H9 (cell line): ENCODE results near the gene DDX6. TPM values are rescaled to one million over a fixed set of nuclear protein-coding genes. Genes with fewer than 3 reads are reported as not detected.

Experiments
- DNase-seq: peaks from one replicate; pipeline ENCODE4 v3.0.0-alpha.2; 2017
- H2AFZ ChIP-seq: one replicate; pipeline ENCODE4 v1.6.1; 2013; ENCODE audit warnings: mild to moderate bottlenecking, low read length, control low read depth, moderate library complexity
- H2AK5ac ChIP-seq: 2 replicates; pipeline ENCODE4 v1.6.1; 2013; ENCODE audit warnings: low read length, control low read depth, mixed read lengths; ENCODE audit not compliant: insufficient read length
- H2BK120ac ChIP-seq: one replicate; pipeline ENCODE4 v1.6.1; 2013; ENCODE audit warnings: low read depth, mild to moderate bottlenecking, low read length, control low read depth, inconsistent platforms; ENCODE audit not compliant: poor library complexity, severe bottlenecking
- H2BK12ac ChIP-seq: 2 replicates; pipeline ENCODE4 v1.6.1; 2013; ENCODE audit warnings: low read length, control low read depth, mixed read lengths, low read depth; ENCODE audit not compliant: insufficient read length
- H2BK15ac ChIP-seq: 2 replicates; pipeline ENCODE4 v1.6.1; 2013; ENCODE audit warnings: low read depth, low read length, control low read depth
- H2BK20ac ChIP-seq: one replicate; pipeline ENCODE4 v1.6.1; 2013; ENCODE audit warnings: low read depth, mild to moderate bottlenecking, low read length, control low read depth, inconsistent platforms; ENCODE audit not compliant: poor library complexity, severe bottlenecking
- H2BK5ac ChIP-seq: 2 replicates; pipeline ENCODE4 v1.6.1; 2013; ENCODE audit warnings: low read length, control low read depth, mixed read lengths; ENCODE audit not compliant: insufficient read length
- H3K14ac ChIP-seq: 2 replicates; pipeline ENCODE4 v1.6.1; 2013; ENCODE audit warnings: low read length, control low read depth; ENCODE audit not compliant: insufficient read depth
- H3K18ac ChIP-seq: 2 replicates; pipeline ENCODE4 v1.6.1; 2013; ENCODE audit warnings: low read depth, mild to moderate bottlenecking, mixed read lengths, low read length, control low read depth; ENCODE audit not compliant: insufficient read length
- H3K23ac ChIP-seq: 2 replicates; pipeline ENCODE4 v1.6.1; 2013; ENCODE audit warnings: low read length, control low read depth, mixed read lengths, low read depth; ENCODE audit not compliant: insufficient read length
- H3K23me2 ChIP-seq: 2 replicates; pipeline ENCODE4 v1.6.1; 2013; ENCODE audit warnings: low read depth, mild to moderate bottlenecking, mixed read lengths, low read length, control low read depth; ENCODE audit not compliant: insufficient read length, poor library complexity, severe bottlenecking
- H3K27ac ChIP-seq: 2 replicates; pipeline ENCODE4 v1.5.1; 2013; ENCODE audit warnings: low read length, control low read depth, mixed read lengths, low read depth; ENCODE audit not compliant: insufficient read length
- H3K27me3 ChIP-seq: 2 replicates; pipeline ENCODE4 v1.6.1; 2013; ENCODE audit warnings: low read length, control low read depth, inconsistent platforms; ENCODE audit not compliant: insufficient read depth
- H3K4ac ChIP-seq: 2 replicates; pipeline ENCODE4 v1.6.1; 2013; ENCODE audit warnings: low read depth, mild to moderate bottlenecking, control low read depth, inconsistent platforms, low read length, moderate library complexity
- H3K4me1 ChIP-seq: 2 replicates; pipeline ENCODE4 v1.6.1; 2013; ENCODE audit warnings: low read length, control low read depth, inconsistent platforms; ENCODE audit not compliant: insufficient read depth
- H3K4me2 ChIP-seq: 2 replicates; pipeline ENCODE4 v1.6.1; 2013; ENCODE audit warnings: low read length, control low read depth, mixed read lengths; ENCODE audit not compliant: insufficient read length, insufficient read depth
- H3K56ac ChIP-seq: 2 replicates; pipeline ENCODE4 v1.6.1; 2013; ENCODE audit warnings: low read depth, mild to moderate bottlenecking, mixed read lengths, low read length, control low read depth; ENCODE audit not compliant: insufficient read length
- H3K79me1 ChIP-seq: 2 replicates; pipeline ENCODE4 v1.6.1; 2013; ENCODE audit warnings: low read depth, mild to moderate bottlenecking, moderate library complexity, low read length, control low read depth, inconsistent platforms; ENCODE audit not compliant: insufficient read depth, poor library complexity, severe bottlenecking
- H3K79me2 ChIP-seq: 2 replicates; pipeline ENCODE4 v1.6.1; 2013; ENCODE audit warnings: low read length, control low read depth, inconsistent platforms; ENCODE audit not compliant: insufficient read depth
- H3K9ac ChIP-seq: 2 replicates; pipeline ENCODE4 v1.6.1; 2013; ENCODE audit warnings: low read length, control low read depth, mixed read lengths; ENCODE audit not compliant: insufficient read length; ENCODE audit errors: extremely low read depth
- H3K9me3 ChIP-seq: one replicate; pipeline ENCODE4 v1.6.1; 2013; ENCODE audit warnings: low read depth, low read length, inconsistent platforms; ENCODE audit not compliant: control insufficient read depth
- H3T11ph ChIP-seq: one replicate; pipeline ENCODE4 v1.6.1; 2013; ENCODE audit warnings: mild to moderate bottlenecking, low read length, control low read depth, inconsistent platforms
- H4K20me1 ChIP-seq: one replicate; pipeline ENCODE4 v1.6.1; 2013; ENCODE audit not compliant: control insufficient read depth, insufficient read length, insufficient read depth
- H4K5ac ChIP-seq: 2 replicates; pipeline ENCODE4 v1.6.1; 2013; ENCODE audit warnings: low read depth, mild to moderate bottlenecking, mixed read lengths, low read length, control low read depth; ENCODE audit not compliant: insufficient read length
- H4K8ac ChIP-seq: replicated peaks from 2 replicates; pipeline ENCODE4 v1.6.1; 2013; ENCODE audit warnings: low read length, control low read depth, mixed read lengths, low read depth; ENCODE audit not compliant: insufficient read length
- H4K91ac ChIP-seq: 2 replicates; pipeline ENCODE4 v1.6.1; 2013; ENCODE audit warnings: low read depth, mild to moderate bottlenecking, moderate library complexity, mixed read lengths, low read length, control low read depth; ENCODE audit not compliant: insufficient read length
- H3K27ac Mint-ChIP-seq, 3 experiments: 2 replicates in 2 of 3; 3 replicates in 1 of 3; pipeline ENCODE4 v1.8.0; 2020 to 2021; ENCODE audit warnings: mixed read lengths in 3 of 3, mild to moderate bottlenecking in 1 of 3, moderate library complexity in 1 of 3
- H3K27me3 Mint-ChIP-seq: 2 replicates; pipeline ENCODE4 v1.8.0; 2021; ENCODE audit warnings: low read depth, mild to moderate bottlenecking, moderate library complexity, mixed read lengths
- H3K36me3 Mint-ChIP-seq, 3 experiments: 2 replicates in 2 of 3; 3 replicates in 1 of 3; pipeline ENCODE4 v1.8.0; 2020 to 2021; ENCODE audit warnings: low read depth in 3 of 3, mixed read lengths in 3 of 3; ENCODE audit not compliant: insufficient read depth in 1 of 3
- H3K4me1 Mint-ChIP-seq, 2 experiments: 2 replicates each; pipeline ENCODE4 v1.8.0; 2020; ENCODE audit warnings: mixed read lengths in 2 of 2
- H3K4me3 Mint-ChIP-seq, 2 experiments: 2 replicates in 1 of 2; 3 replicates in 1 of 2; pipeline ENCODE4 v1.8.0; 2020 to 2021; ENCODE audit warnings: mild to moderate bottlenecking in 2 of 2, mixed read lengths in 2 of 2, moderate library complexity in 1 of 2
- H3K9me3 Mint-ChIP-seq, 2 experiments: 2 replicates in 1 of 2; 3 replicates in 1 of 2; pipeline ENCODE4 v1.8.0; 2020; ENCODE audit warnings: mild to moderate bottlenecking in 2 of 2, mixed read lengths in 2 of 2, moderate library complexity in 1 of 2
- CTCF ChIP-seq: fragments of 200-600 bp; sonication (generic); conservative IDR thresholded peaks from 3 replicates; pipeline ENCODE4 v1.8.0; 2021; ENCODE audit warnings: antibody characterized with exemption, mild to moderate bottlenecking
- WGBS: extraction: QIAGEN DNeasy Blood & Tissue Kit; methylation state at CpG from one replicate; pipeline ENCODE4 v1.1.7; 2013; ENCODE audit warnings: missing lambda C conversion rate, low lambda C conversion rate, mixed read lengths; ENCODE audit not compliant: insufficient read length; ENCODE audit errors: extremely low coverage; 5-methylcytosine and 5-hydroxymethylcytosine counted together
- total RNA-seq: library from RNA; stranded (reverse); gene quantifications from 2 replicates; pipeline ENCODE4 v1.2.1, GENCODE V29; 2021

DDX6 gene
- total RNA-seq, 1 experiment from 2014 or later = 221 TPM

- Histone ChIP-seq H3K4ac (no peak overlapping the region), H2BK120ac (no peak overlapping the region), H3K27me3 (no peaks in the 10 kb centered on the region), H2BK5ac (peak overlapping the region; percentile 34), H2BK12ac (peak overlapping the region; percentile 47), H2AFZ (no peak overlapping the region), H3K56ac (no peak overlapping the region), H3K23me2 (no peaks in the 10 kb centered on the region), H3K9ac (peak overlapping the region; percentile 10), H3K18ac (peak overlapping the region; percentile 39), H3K79me2 (no peaks in the 10 kb centered on the region; the same call in 1 of the 2 replicates), H3K79me1 (no peaks in the 10 kb centered on the region), H3K14ac (peak overlapping the region; percentile 66; the same call in 1 of the 2 replicates), H4K8ac (no peak overlapping the region), H3K23ac (no peak overlapping the region), H3K4me2 (peak overlapping the region; percentile 15), H3K9me3 (no peaks in the 10 kb centered on the region), H2BK20ac (no peak overlapping the region), H4K5ac (peak overlapping the region; percentile 10), H4K20me1 (no peaks in the 10 kb centered on the region), H2BK15ac (no peak overlapping the region), H3K27ac (peak overlapping the region; percentile 92), H4K91ac (no peak overlapping the region), H2AK5ac (peak overlapping the region; percentile 33), H3T11ph (no peak overlapping the region), H3K4me1 (peaks cover 2% of the 10 kb centered on the region; the same call in 1 of the 2 replicates)
- Mint-ChIP-seq H3K4me3 (peak overlapping the region; percentile 48 to 61), H3K9me3 (peaks cover 0 to 2% of the 10 kb centered on the region in 2 experiments; a peak in 2 of 5 replicates), H3K27ac (peak overlapping the region; percentile 99 to 100 (median 100)), H3K4me1 (peaks cover 51 to 56% of the 10 kb centered on the region in 2 experiments), H3K36me3 (peaks cover 8 to 29% (median 17%) of the 10 kb centered on the region in 3 experiments), H3K27me3 (no peaks in the 10 kb centered on the region; the same call in 1 of the 2 replicates)
- no peak for TF ChIP-seq CTCF
- no CpG with 5 or more reads among the region's 5 CpGs for WGBS
- no peak for DNase-seq
Measured at GRCh38 chr11:118715245-118715831, 75.6 kb downstream of the DDX6 start.
